IMR-90 (cell line): ENCODE data around the gene TNRC6C. TPM values are rescaled to one million over a fixed set of nuclear protein-coding genes. Genes with fewer than 3 reads are reported as not detected.

Source experiments
- ATAC-seq: fragments of 200-7000 bp; cut with Tn5 transposase; 2 replicates; pipeline ENCODE4 v1.9.1; 2020; ENCODE audit warnings: low read depth, mild to moderate bottlenecking, moderate library complexity
- BruUV-seq: library from RNA; stranded (reverse); fragments of 400-500 nt; replicated peaks from 2 replicates; lab custom pipeline; 2021; lab: Mats Ljungman, UMichigan
- CTCF ChIA-PET: fragments of 300-600 bp; formaldehyde crosslinking; extraction: SDS; loops from one replicate; lab custom pipeline; 2021; ENCODE audit warnings: antibody characterized with exemption; lab: Yijun Ruan, JAX
- POLR2A ChIA-PET: fragments of 300-600 bp; sonication (Branson Sonifier 250); formaldehyde crosslinking; loops from one replicate; lab custom pipeline; 2022; ENCODE audit warnings: antibody characterized with exemption; ENCODE audit not compliant: unreplicated experiment; lab: Charles Lee
- DNase-seq: peaks from one replicate; pipeline ENCODE4 v3.0.0; 2013
- H2AFZ ChIP-seq: replicated peaks from 2 replicates; pipeline ENCODE3; 2013; ENCODE audit warnings: low read length, mild to moderate bottlenecking; ENCODE audit not compliant: poor library complexity
- H2AK5ac ChIP-seq: 2 replicates; pipeline ENCODE4 v1.6.1; 2013; ENCODE audit warnings: low read depth, low read length, inconsistent platforms
- H2AK9ac ChIP-seq: replicated peaks from 2 replicates; pipeline ENCODE3; 2013; ENCODE audit warnings: mild to moderate bottlenecking, low read depth, low read length, moderate library complexity; ENCODE audit not compliant: poor library complexity
- H2BK120ac ChIP-seq: 2 replicates; pipeline ENCODE4 v1.6.1; 2013; ENCODE audit warnings: low read depth, low read length, inconsistent platforms
- H2BK15ac ChIP-seq: 3 replicates; pipeline ENCODE4 v1.6.1; 2013; ENCODE audit warnings: low read depth, low read length, inconsistent platforms
- H2BK20ac ChIP-seq: 2 replicates; pipeline ENCODE4 v1.6.1; 2013; ENCODE audit warnings: low read depth, mild to moderate bottlenecking, inconsistent platforms, low read length, moderate library complexity
- H2BK5ac ChIP-seq: 2 replicates; pipeline ENCODE4 v1.6.1; 2013; ENCODE audit warnings: mild to moderate bottlenecking, low read depth, low read length, inconsistent platforms; ENCODE audit not compliant: poor library complexity, severe bottlenecking
- H3K14ac ChIP-seq: replicated peaks from 2 replicates; pipeline ENCODE4 v1.6.1; 2013; ENCODE audit warnings: low read depth, low read length, inconsistent platforms
- H3K18ac ChIP-seq: 2 replicates; pipeline ENCODE4 v1.6.1; 2013; ENCODE audit warnings: low read depth, low read length, control low read depth
- H3K23ac ChIP-seq: 2 replicates; pipeline ENCODE4 v1.6.1; 2013; ENCODE audit warnings: low read depth, low read length, inconsistent platforms
- H3K27ac ChIP-seq: 2 replicates; pipeline ENCODE4 v1.5.1; 2013; ENCODE audit warnings: mild to moderate bottlenecking, control low read depth, low read length; ENCODE audit not compliant: insufficient read depth
- H3K27me3 ChIP-seq: 2 replicates; pipeline ENCODE4 v1.6.1; 2013; ENCODE audit warnings: low read length; ENCODE audit not compliant: control insufficient read depth, insufficient read depth
- H3K36me3 ChIP-seq: 2 replicates; pipeline ENCODE4 v1.6.1; 2013; ENCODE audit warnings: low read length, mixed read lengths; ENCODE audit not compliant: control insufficient read depth, insufficient read depth
- H3K4ac ChIP-seq: 2 replicates; pipeline ENCODE4 v1.6.1; 2013; ENCODE audit warnings: low read depth, low read length, inconsistent platforms
- H3K4me1 ChIP-seq: 2 replicates; pipeline ENCODE4 v1.6.1; 2013; ENCODE audit warnings: low read length, mixed read lengths; ENCODE audit not compliant: control insufficient read depth, insufficient read depth
- H3K4me2 ChIP-seq: 2 replicates; pipeline ENCODE4 v1.6.1; 2013; ENCODE audit warnings: low read depth, mild to moderate bottlenecking, control low read depth, low read length, moderate library complexity
- H3K4me3 ChIP-seq: 2 replicates; pipeline ENCODE4 v1.5.1; 2013; ENCODE audit warnings: low read depth, mild to moderate bottlenecking, control low read depth, low read length, moderate library complexity; ENCODE audit not compliant: insufficient read depth
- H3K56ac ChIP-seq: 2 replicates; pipeline ENCODE4 v1.6.1; 2013; ENCODE audit warnings: low read length, inconsistent platforms; ENCODE audit not compliant: insufficient read depth; ENCODE audit errors: extremely low read depth
- H3K79me1 ChIP-seq, 2 experiments: 2 replicates each; pipeline ENCODE4 v1.6.1; 2013; ENCODE audit warnings: low read length in 2 of 2, inconsistent platforms in 1 of 2, low read depth in 1 of 2
- H3K9ac ChIP-seq: 2 replicates; pipeline ENCODE4 v1.6.1; 2013; ENCODE audit warnings: low read depth, low read length, control low read depth
- H3K9me1 ChIP-seq: 2 replicates; pipeline ENCODE4 v1.6.1; 2013; ENCODE audit warnings: low read length, inconsistent platforms; ENCODE audit not compliant: insufficient read depth
- H3K9me3 ChIP-seq: 2 replicates; pipeline ENCODE4 v1.6.1; 2013; ENCODE audit warnings: low read length; ENCODE audit not compliant: control insufficient read depth, insufficient read depth
- H4K20me1 ChIP-seq: 2 replicates; pipeline ENCODE4 v1.6.1; 2013; ENCODE audit warnings: low read length, inconsistent platforms; ENCODE audit not compliant: insufficient read depth
- H4K5ac ChIP-seq: 2 replicates; pipeline ENCODE4 v1.6.1; 2013; ENCODE audit warnings: mild to moderate bottlenecking, low read depth, low read length, control low read depth
- H4K8ac ChIP-seq, 2 experiments: 2 replicates each; pipeline ENCODE4 v1.6.1; 2013; ENCODE audit warnings: low read depth in 2 of 2, low read length in 2 of 2, control low read depth in 1 of 2, inconsistent platforms in 1 of 2
- H4K91ac ChIP-seq: 2 replicates; pipeline ENCODE4 v1.6.1; 2013; ENCODE audit warnings: low read depth, low read length, inconsistent platforms; ENCODE audit not compliant: insufficient read depth
- BHLHE40 ChIP-seq: fragments of 150-350 bp; IDR thresholded peaks from 2 replicates; pipeline ENCODE4 v1.6.1; 2016; ENCODE audit warnings: mild to moderate bottlenecking, low read depth, low read length
- CEBPB ChIP-seq: IDR thresholded peaks from 2 replicates; pipeline ENCODE4 v1.6.1; 2012; ENCODE audit warnings: low read depth, low read length, improper control_type of control experiment
- CHD1 ChIP-seq: IDR thresholded peaks from 2 replicates; pipeline ENCODE4 v1.6.1; 2012; ENCODE audit warnings: low read depth, low read length, improper control_type of control experiment
- CTCF ChIP-seq: conservative IDR thresholded peaks from 2 replicates; pipeline ENCODE4 v1.5.1; 2012; ENCODE audit warnings: mild to moderate bottlenecking, low read depth, low read length, improper control_type of control experiment
- ELK1 ChIP-seq: fragments of 150-350 bp; IDR thresholded peaks from 2 replicates; pipeline ENCODE4 v1.6.1; 2016; ENCODE audit warnings: low read depth, mild to moderate bottlenecking, low read length, moderate library complexity, borderline replicate concordance
- FOS ChIP-seq: fragments of 150-350 bp; IDR thresholded peaks from 2 replicates; pipeline ENCODE4 v1.6.1; 2016; ENCODE audit warnings: low read depth, low read length
- MAFK ChIP-seq: IDR thresholded peaks from 2 replicates; pipeline ENCODE4 v1.6.1; 2012; ENCODE audit warnings: low read depth, low read length, improper control_type of control experiment
- MAZ ChIP-seq: IDR thresholded peaks from 2 replicates; pipeline ENCODE4 v1.6.1; 2012; ENCODE audit warnings: low read depth, mild to moderate bottlenecking, low read length, improper control_type of control experiment, moderate library complexity, borderline replicate concordance
- MXI1 ChIP-seq: IDR thresholded peaks from 2 replicates; pipeline ENCODE4 v1.6.1; 2012; ENCODE audit warnings: low read depth, mild to moderate bottlenecking, low read length, moderate library complexity, borderline replicate concordance
- NFE2L2 ChIP-seq: fragments of 150-350 bp; IDR thresholded peaks from 2 replicates; pipeline ENCODE4 v1.6.1; 2016; ENCODE audit warnings: low read depth, mild to moderate bottlenecking, low read length
- POLR2A ChIP-seq: IDR thresholded peaks from 2 replicates; pipeline ENCODE4 v1.6.1; 2012; ENCODE audit warnings: mild to moderate bottlenecking, low read depth, low read length
- RAD21 ChIP-seq: IDR thresholded peaks from 2 replicates; pipeline ENCODE4 v1.6.1; 2012; ENCODE audit warnings: low read length, improper control_type of control experiment
- RCOR1 ChIP-seq: IDR thresholded peaks from 2 replicates; pipeline ENCODE4 v1.6.1; 2012; ENCODE audit warnings: mild to moderate bottlenecking, low read length, improper control_type of control experiment; ENCODE audit not compliant: insufficient replicate concordance
- RFX5 ChIP-seq: IDR thresholded peaks from 2 replicates; pipeline ENCODE4 v1.8.0; 2012; ENCODE audit warnings: low read depth, mild to moderate bottlenecking, low read length, moderate library complexity
- SMC3 ChIP-seq: fragments of 150-350 bp; IDR thresholded peaks from 2 replicates; pipeline ENCODE4 v1.6.1; 2016; ENCODE audit warnings: low read depth, mild to moderate bottlenecking, antibody characterized with exemption, low read length, moderate library complexity
- USF2 ChIP-seq: fragments of 150-350 bp; IDR thresholded peaks from 2 replicates; pipeline ENCODE4 v1.6.1; 2017; ENCODE audit warnings: mild to moderate bottlenecking, antibody characterized with exemption, low read length, low read depth
- WGBS, 2 experiments: methylation state at CpG; one replicate each; pipeline versions ENCODE4 v1.1.5 to v1.1.7; 2013; ENCODE audit warnings: missing lambda C conversion rate in 2 of 2; ENCODE audit not compliant: insufficient read length in 1 of 2; ENCODE audit errors: extremely low coverage in 2 of 2; 5-methylcytosine and 5-hydroxymethylcytosine counted together
- dilution Hi-C: fragments of 300-500 bp; cut with HindIII; formaldehyde crosslinking; loops from one replicate; pipeline ENCODE4 v1.14.3; 2018; ENCODE audit warnings: low sequenced_read_pairs; ENCODE audit not compliant: unreplicated experiment
- in situ Hi-C: fragments of 300-500 bp; cut with MboI; formaldehyde crosslinking; loops from 3 replicates; pipeline ENCODE4 v1.14.3; 2019; ENCODE audit warnings: low sequenced_read_pairs, inconsistent platforms, mixed read lengths
- intact Hi-C: fragments of 100-400 bp; cut with micrococcal nuclease; formaldehyde crosslinking; loops from 2 replicates; pipeline ENCODE4 v1.10.0; 2022
- polyA plus RNA-seq, 3 experiments: library from polyadenylated mRNA; depleted of rRNA; stranded (reverse); fragments of >200 nt; gene quantifications; 2 replicates each; pipeline ENCODE4 v1.2.3, GENCODE V29; 2012; ENCODE audit warnings: low replicate concordance in 1 of 3
- total RNA-seq: library from RNA; depleted of rRNA; stranded (reverse); fragments of >200 nt; gene quantifications from 2 replicates; pipeline ENCODE4 v1.2.3, GENCODE V29; 2012

Gene TNRC6C
- total and polyA plus RNA-seq, 2 of the 4 experiments (the other 2 are of a cell fraction) = 1.6 to 2.7 TPM

- no peak overlapping the region for H2BK20ac ChIP-seq
- in situ Hi-C loops = no loop called here
- H3K4ac ChIP-seq = no peak overlapping the region
- ChIA-PET POLR2A (no interaction called here), CTCF (no interaction called here)
- H2AK5ac ChIP-seq = no peak overlapping the region
- DNase-seq (no peak), ATAC-seq (no peak)
- H4K8ac ChIP-seq = no peak overlapping the region
- peaks cover 7% of the 10 kb centered on the region for H3K9me1 ChIP-seq
- H3K4me3 ChIP-seq = no peak overlapping the region
- peaks cover 35% of the 10 kb centered on the region; the same call in 1 of the 2 replicates for H4K20me1 ChIP-seq
- no peak overlapping the region for H3K56ac ChIP-seq
- no peaks in the 10 kb centered on the region for H3K36me3 ChIP-seq
- H3K9ac ChIP-seq = no peak overlapping the region
- H3K9me3 ChIP-seq = no peaks in the 10 kb centered on the region
- no peak overlapping the region for H2BK120ac ChIP-seq
- H3K27me3 ChIP-seq = no peaks in the 10 kb centered on the region
- no peak overlapping the region for H4K91ac ChIP-seq
- H3K27ac ChIP-seq = no peak overlapping the region
- no peak overlapping the region for H3K4me2 ChIP-seq
- no peak overlapping the region for H4K5ac ChIP-seq
- dilution Hi-C loops = no loop called here
- H2AK9ac ChIP-seq = no peak overlapping the region
- intact Hi-C loops = no loop called here
- no peak overlapping the region for H2BK5ac ChIP-seq
- no peak overlapping the region for H3K23ac ChIP-seq
- TF ChIP-seq ELK1 (no peak), NFE2L2 (no peak), BHLHE40 (no peak), MAZ (no peak), FOS (no peak), CHD1 (no peak), CEBPB (no peak), RCOR1 (no peak), CTCF (no peak), RAD21 (no peak), MXI1 (no peak), RFX5 (no peak), MAFK (no peak), POLR2A (no peak), SMC3 (no peak), USF2 (no peak)
- H3K4me1 ChIP-seq = no peaks in the 10 kb centered on the region; the same call in 1 of the 2 replicates
- no CpG with 5 or more reads among the region's 3 CpGs for WGBS, 2 experiments
- no peak overlapping the region for H3K14ac ChIP-seq
- no peak overlapping the region for H2BK15ac ChIP-seq
- H3K79me1 ChIP-seq = peaks cover 26 to 61% of the 10 kb centered on the region in 2 experiments
- no peak overlapping the region for H3K18ac ChIP-seq
- H2AFZ ChIP-seq = no peak overlapping the region
- no TSS peak for BruUV-seq
Measured at GRCh38 chr17:77965352-77965751, 6.8 kb downstream of the TNRC6C start.
